IPS-18c (cell line): ENCODE measurements around the gene ZCCHC17.

Source experiments
- H3K4me3 ChIP-seq: 2 replicates; pipeline ENCODE4 v1.7.0; 2013; ENCODE audit warnings: low read depth, mild to moderate bottlenecking, low read length, moderate library complexity; ENCODE audit not compliant: insufficient read depth
- H3K9me3 ChIP-seq: one replicate; pipeline ENCODE4 v1.6.1; 2013; ENCODE audit warnings: mild to moderate bottlenecking, low read length, moderate library complexity; ENCODE audit not compliant: control insufficient read depth, insufficient read depth

The ZCCHC17 gene

GRCh38 chr1:31348449-31348848 lies 51.6 kb downstream of the ZCCHC17 start:
- Histone ChIP-seq H3K9me3 (no peaks in the 10 kb centered on the region), H3K4me3 (no peak overlapping the region)

- Histone ChIP-seq H3K9me3 (no peaks in the 10 kb centered on the region), H3K4me3 (no peak overlapping the region)
These were observed 57.5 kb downstream of the ZCCHC17 start for GRCh38 chr1:31354283-31354682.

GRCh38 chr1:31356427-31356826 lies 59.6 kb downstream of the ZCCHC17 start:
- no peak overlapping the region for H3K4me3 ChIP-seq
- no peaks in the 10 kb centered on the region for H3K9me3 ChIP-seq

- Histone ChIP-seq H3K4me3 (no peak overlapping the region), H3K9me3 (no peaks in the 10 kb centered on the region)
These were observed 64.8 kb downstream of the ZCCHC17 start for GRCh38 chr1:31361607-31362006.

GRCh38 chr1:31362032-31362431 lies 65.2 kb downstream of the ZCCHC17 start:
- Histone ChIP-seq H3K9me3 (no peaks in the 10 kb centered on the region), H3K4me3 (no peak overlapping the region)

GRCh38 chr1:31364561-31365250 lies 67.9 kb downstream of the ZCCHC17 start:
- H3K9me3 ChIP-seq = no peaks in the 10 kb centered on the region

GRCh38 chr1:31366796-31367195 lies 70.0 kb downstream of the ZCCHC17 start:
- Histone ChIP-seq H3K9me3 (no peaks in the 10 kb centered on the region), H3K4me3 (no peak overlapping the region)

More at GRCh38 chr1:31364561-31365250, 67.9 kb downstream of the ZCCHC17 start:
- H3K4me3 ChIP-seq = no peak overlapping the region

GRCh38 chr1:31368611-31369107 lies 71.8 kb downstream of the ZCCHC17 start:
- H3K9me3 ChIP-seq = no peaks in the 10 kb centered on the region
- H3K4me3 ChIP-seq = no peak overlapping the region

- Histone ChIP-seq H3K9me3 (no peaks in the 10 kb centered on the region), H3K4me3 (no peak overlapping the region)
These were observed 73.2 kb downstream of the ZCCHC17 start for GRCh38 chr1:31370021-31370420.

GRCh38 chr1:31370565-31370964 lies 73.7 kb downstream of the ZCCHC17 start:
- no peak overlapping the region for H3K4me3 ChIP-seq
- H3K9me3 ChIP-seq = no peaks in the 10 kb centered on the region

GRCh38 chr1:31371121-31371959 lies 74.5 kb downstream of the ZCCHC17 start:
- no peaks in the 10 kb centered on the region for H3K9me3 ChIP-seq
- H3K4me3 ChIP-seq = no peak overlapping the region

- H3K4me3 ChIP-seq = no peak overlapping the region; the same call in 1 of the 2 replicates
- no peaks in the 10 kb centered on the region for H3K9me3 ChIP-seq
These were observed 75.2 kb downstream of the ZCCHC17 start for GRCh38 chr1:31372051-31372450.

GRCh38 chr1:31372751-31373055 lies 75.9 kb downstream of the ZCCHC17 start:
- H3K4me3 ChIP-seq = peak overlapping the region; percentile 42
- no peaks in the 10 kb centered on the region for H3K9me3 ChIP-seq

- Histone ChIP-seq H3K9me3 (no peaks in the 10 kb centered on the region), H3K4me3 (peak within 1 kb of the TSS; percentile 42)
These were observed 76.4 kb downstream of the ZCCHC17 start, which contains the start of gene FABP3 for GRCh38 chr1:31373056-31373896. Gene FABP3 (minus strand): TSS chr1:31373076. CDS start chr1:31373014, 62 bp downstream.

GRCh38 chr1:31373897-31374486 lies 77.2 kb downstream of the ZCCHC17 start:
- H3K4me3 ChIP-seq = no peak overlapping the region; the same call in 1 of the 2 replicates
- H3K9me3 ChIP-seq = no peaks in the 10 kb centered on the region

- H3K9me3 ChIP-seq = no peaks in the 10 kb centered on the region
- H3K4me3 ChIP-seq = no peak overlapping the region
These were observed 77.8 kb downstream of the ZCCHC17 start for GRCh38 chr1:31374511-31375196.
